SK-N-MC (cell line): ENCODE measurements around the gene IL32.
"Not testable (repeated sequence)": the region's sequence is repeated elsewhere in the genome, so short reads cannot be mapped to it uniquely, and the experiment has no call there.

Experiments used
- DNase-seq: peaks from one replicate; pipeline ENCODE4 v3.0.0-alpha.2; 2011; ENCODE audit warnings: low read depth, low spot score
- H3K27ac ChIP-seq: fragments of 200-600 bp; sonication (generic); 2 replicates; pipeline ENCODE4 v1.5.1; 2016; ENCODE audit warnings: mixed run types
- H3K36me3 ChIP-seq: fragments of 200-600 bp; sonication (generic); 2 replicates; pipeline ENCODE4 v1.6.1; 2017; ENCODE audit warnings: antibody characterized with exemption, low read length, mixed read lengths; ENCODE audit not compliant: insufficient read depth
- H3K4me3 ChIP-seq: fragments of 200-600 bp; sonication (generic); 2 replicates; pipeline ENCODE4 v1.5.1; 2016
- H3K9ac ChIP-seq: fragments of 200-600 bp; sonication (generic); 2 replicates; pipeline ENCODE4 v1.8.0; 2017; ENCODE audit warnings: mixed run types, mixed read lengths; ENCODE audit not compliant: insufficient read length
- H3K9me3 ChIP-seq: fragments of 200-600 bp; sonication (generic); 2 replicates; pipeline ENCODE4 v1.6.1; 2017; ENCODE audit warnings: low read depth, mild to moderate bottlenecking, antibody characterized with exemption, low read length, moderate library complexity, mixed read lengths
- EZH2 ChIP-seq: fragments of 200-600 bp; sonication (generic); IDR thresholded peaks from one replicate; pipeline ENCODE4 v1.6.1; 2017; ENCODE audit warnings: antibody characterized with exemption
- FOXP2 ChIP-seq: optimal IDR thresholded peaks from 2 replicates; pipeline ENCODE3; 2011; ENCODE audit warnings: mild to moderate bottlenecking, moderate library complexity; ENCODE audit not compliant: insufficient read depth; ENCODE audit errors: extremely low read length, control extremely low read depth
- POLR2AphosphoS5 ChIP-seq: IDR thresholded peaks from 2 replicates; pipeline ENCODE4 v1.6.1; 2012; ENCODE audit warnings: mild to moderate bottlenecking, low read depth, low read length, borderline replicate concordance

IL32 gene

DNA sequence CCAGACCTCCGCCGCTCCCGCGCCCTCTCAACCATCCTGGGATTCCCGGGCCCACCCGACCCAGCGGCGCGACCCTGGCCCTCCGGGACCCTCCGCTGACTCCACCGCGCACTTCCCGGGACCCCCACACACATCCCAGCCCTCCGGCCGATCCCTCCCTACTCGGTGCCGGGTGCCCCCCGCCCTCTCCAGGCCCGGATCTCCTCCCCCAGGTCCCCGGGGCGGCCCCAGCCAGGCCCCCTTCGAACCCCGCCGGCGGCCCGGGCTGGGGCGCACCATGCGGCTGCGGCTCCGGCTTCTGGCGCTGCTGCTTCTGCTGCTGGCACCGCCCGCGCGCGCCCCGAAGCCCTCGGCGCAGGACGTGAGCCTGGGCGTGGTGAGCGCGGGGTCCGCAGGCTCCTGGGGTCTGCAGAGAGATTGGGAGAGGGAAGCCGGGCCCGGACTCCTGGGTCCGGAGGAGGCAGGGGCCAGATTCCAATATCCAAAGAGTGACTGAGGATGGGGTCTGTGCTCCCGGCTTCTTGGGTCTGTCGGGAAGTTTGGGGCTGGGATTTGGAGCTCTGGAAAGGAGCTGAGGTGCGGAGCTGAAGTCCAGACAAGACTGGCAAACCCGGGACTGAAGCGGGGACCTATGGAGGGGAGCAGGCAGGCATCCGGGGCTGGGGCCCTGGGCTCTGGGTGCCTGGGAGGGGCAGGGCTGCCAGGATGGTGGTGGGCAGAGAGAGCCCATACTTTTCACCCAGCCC, 18.6 kb upstream of the IL32 start:
- Histone ChIP-seq H3K9ac (peak overlapping the region; percentile 70), H3K36me3 (no peaks in the 10 kb centered on the region), H3K27ac (no peak overlapping the region), H3K4me3 (peak overlapping the region; percentile 82), H3K9me3 (no peaks in the 10 kb centered on the region)
- TF ChIP-seq FOXP2 (no peak), POLR2AphosphoS5 (no peak), EZH2 (no peak)
- DNase-seq, result no peak

- Histone ChIP-seq H3K4me3 (no peak overlapping the region), H3K27ac (no peak overlapping the region), H3K9ac (no peak overlapping the region), H3K36me3 (no peaks in the 10 kb centered on the region), H3K9me3 (no peaks in the 10 kb centered on the region)
- DNase-seq, result no peak
- TF ChIP-seq FOXP2 (no peak), POLR2AphosphoS5 (no peak), EZH2 (no peak)
Observed at GRCh38 chr16:3047387-3047720, 18.1 kb upstream of the IL32 start.

GRCh38 chr16:3049921-3050481, 15.4 kb upstream of the IL32 start:
- TF ChIP-seq POLR2AphosphoS5 (no peak), EZH2 (no peak), FOXP2 (no peak)
- H3K4me3 ChIP-seq, result no peak overlapping the region
- no peak overlapping the region for H3K27ac ChIP-seq
- H3K9ac ChIP-seq, result no peak overlapping the region
- no peaks in the 10 kb centered on the region for H3K36me3 ChIP-seq
- H3K9me3 ChIP-seq, result no peaks in the 10 kb centered on the region
- DNase-seq, result no peak

- no peaks in the 10 kb centered on the region for H3K36me3 ChIP-seq
- H3K4me3 ChIP-seq, result no peak overlapping the region
- no peak overlapping the region for H3K9ac ChIP-seq
- H3K9me3 ChIP-seq, result no peaks in the 10 kb centered on the region
- DNase-seq, result no peak
- no peak overlapping the region for H3K27ac ChIP-seq
- TF ChIP-seq POLR2AphosphoS5, result no peak
- no peak for TF ChIP-seq EZH2
- TF ChIP-seq FOXP2, result no peak
Observed at GRCh38 chr16:3050487-3050886, 15.0 kb upstream of the IL32 start.

GRCh38 chr16:3051009-3051408, 14.4 kb upstream of the IL32 start:
- TF ChIP-seq FOXP2 (no peak), EZH2 (no peak), POLR2AphosphoS5 (no peak)
- H3K4me3 ChIP-seq, result no peak overlapping the region
- DNase-seq, result no peak
- no peak overlapping the region for H3K9ac ChIP-seq
- no peaks in the 10 kb centered on the region for H3K36me3 ChIP-seq
- H3K9me3 ChIP-seq, result no peaks in the 10 kb centered on the region
- no peak overlapping the region for H3K27ac ChIP-seq

- DNase-seq, result no peak
Observed at GRCh38 chr16:3051494-3051893, 13.9 kb upstream of the IL32 start.

DNA sequence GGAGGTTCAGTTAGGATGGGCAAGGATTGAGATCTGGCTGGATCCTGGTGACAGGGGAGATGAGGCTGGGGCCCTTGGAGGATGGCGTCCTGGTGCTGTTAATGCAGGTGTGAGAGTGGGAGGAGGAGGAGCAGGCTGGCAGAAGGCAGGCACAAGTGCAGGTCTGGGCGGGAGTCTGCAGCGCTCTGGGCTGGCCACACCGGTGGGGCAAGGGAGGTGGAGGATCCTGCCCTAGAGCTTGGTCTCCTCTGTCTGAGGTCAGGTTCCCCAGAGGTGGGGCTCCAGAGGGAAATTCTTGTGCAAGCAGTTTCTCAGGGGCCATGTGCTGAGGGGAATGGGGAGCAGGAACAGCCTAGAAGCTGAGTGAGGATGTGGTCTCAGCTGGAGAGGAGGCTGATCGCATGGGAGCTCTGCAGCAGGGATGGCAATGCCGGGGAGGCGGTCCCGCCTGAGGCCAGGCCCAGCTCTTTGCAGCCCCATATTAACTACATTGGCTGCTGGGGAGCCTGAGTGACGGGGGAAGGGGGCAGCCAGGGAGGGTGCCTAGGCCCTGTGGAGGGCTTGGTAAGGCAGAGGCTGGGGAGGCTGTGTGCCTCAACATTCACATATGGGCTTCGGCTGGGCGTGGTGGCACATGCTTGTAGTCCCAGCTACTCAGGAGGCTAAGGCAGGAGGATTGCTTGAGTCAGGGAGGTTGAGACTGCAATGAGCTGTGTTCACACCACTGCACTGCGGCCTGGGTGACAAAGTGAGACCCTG, 12.7 kb upstream of the IL32 start:
- not testable (repeated sequence) for H3K36me3 ChIP-seq, DNase-seq, H3K9me3 ChIP-seq, H3K27ac ChIP-seq, H3K4me3 ChIP-seq, H3K9ac ChIP-seq

More at GRCh38 chr16:3051494-3051893, 13.9 kb upstream of the IL32 start:
- Histone ChIP-seq H3K9ac (no peak overlapping the region), H3K27ac (no peak overlapping the region), H3K36me3 (no peaks in the 10 kb centered on the region), H3K4me3 (no peak overlapping the region), H3K9me3 (no peaks in the 10 kb centered on the region)
- TF ChIP-seq POLR2AphosphoS5, result no peak
- TF ChIP-seq FOXP2, result no peak
- TF ChIP-seq EZH2, result no peak

- not testable (repeated sequence) for H3K9ac ChIP-seq, H3K9me3 ChIP-seq, H3K4me3 ChIP-seq, DNase-seq, H3K27ac ChIP-seq, H3K36me3 ChIP-seq
Observed at GRCh38 chr16:3053330-3053710, 12.1 kb upstream of the IL32 start.
